Measurements from ENCODE around the gene GAGE13. TPM values are rescaled to one million over a fixed set of nuclear protein-coding genes. Genes with fewer than 3 reads are reported as not detected.

The GAGE13 gene
- total and polyA plus RNA-seq, 2 of the 8 experiments (the other 6 are each of a cell fraction or from before 2014, with no cell fraction given), result not detected

- Histone ChIP-seq H3K79me1 (ENCODE audit: low read depth, low read length) (no peaks in the 10 kb centered on the region), H3K9ac (replicated peaks in 1 of 4; ENCODE audit: extremely low read depth in 1 of 4, low read depth in 3 of 4, low read length in 3 of 4) (no peak overlapping the region), H3K36me3 (ENCODE audit: control insufficient read depth in 2 of 4, insufficient read depth in 4 of 4, low read length in 3 of 4) (no peaks in the 10 kb centered on the region), H2BK5ac (ENCODE audit: low read depth, low read length) (no peak overlapping the region), H4K91ac (replicated peaks; ENCODE audit: insufficient read length, low read length) (no peak overlapping the region), H3K14ac (ENCODE audit: insufficient read length) (no peak overlapping the region), H4K8ac (ENCODE audit: extremely low read depth, insufficient read depth, low read length) (no peak overlapping the region), H2AK5ac (ENCODE audit: low read depth, low read length) (no peak overlapping the region), H4K20me1 (replicated peaks in 1 of 2; ENCODE audit: control insufficient read depth in 1 of 2, insufficient read depth in 2 of 2, low read length in 2 of 2) (no peaks in the 10 kb centered on the region), H2BK120ac (replicated peaks; ENCODE audit: low read depth, low read length) (no peak overlapping the region), H3K4me3 (ENCODE audit: extremely low read depth in 1 of 4, insufficient read depth in 2 of 4, low read depth in 3 of 4, low read length in 4 of 4) (no peak overlapping the region), H3K56ac (replicated peaks; ENCODE audit: insufficient read length, low read depth, low read length) (no peak overlapping the region), H2BK20ac (ENCODE audit: low read length) (no peak overlapping the region), H3K23ac (ENCODE audit: insufficient read length) (no peak overlapping the region), H3K27ac (ENCODE audit: low read depth, low read length) (no peak overlapping the region), H3K23me2 (ENCODE audit: low read depth, low read length) (no peaks in the 10 kb centered on the region), H2BK12ac (ENCODE audit: low read depth, low read length) (no peak overlapping the region), H2BK15ac (ENCODE audit: low read length) (no peak overlapping the region), H2AFZ (ENCODE audit: low read length) (no peak overlapping the region), H3K4me2 (ENCODE audit: insufficient read depth in 1 of 2, low read depth in 2 of 2, low read length in 2 of 2) (no peak overlapping the region), H3K9me3 (ENCODE audit: insufficient read depth in 2 of 2, low read depth in 1 of 2, low read length in 1 of 2) (no peaks in the 10 kb centered on the region), H4K5ac (ENCODE audit: insufficient read length, low read depth, low read length) (no peak overlapping the region), H3K4me1 (replicated peaks in 1 of 4; ENCODE audit: control insufficient read depth in 3 of 4, insufficient read depth in 4 of 4, low read length in 3 of 4) (no peaks in the 10 kb centered on the region; a peak in 1 of 7 replicates), H3K18ac (ENCODE audit: extremely low read depth, low read length) (no peak overlapping the region), H3K4ac (replicated peaks; ENCODE audit: insufficient read length, low read depth, low read length) (no peak overlapping the region), H3K79me2 (ENCODE audit: control insufficient read depth in 1 of 2, insufficient read depth in 2 of 2, low read length in 2 of 2) (no peaks in the 10 kb centered on the region), H3K27me3 (replicated peaks in 1 of 4; ENCODE audit: control insufficient read depth in 3 of 4, extremely low read depth in 1 of 4, insufficient read depth in 3 of 4, low read length in 3 of 4) (no peaks in the 10 kb centered on the region)
- CTCF ChIA-PET (ENCODE audit: partially characterized antibody), result interaction anchor here (0.7 kb wide), 1 partner anchor 60 kb away, joined by 3 read pairs; no protein-coding TSS in a partner anchor
- FAIRE-seq (no peak), DNase-seq (ENCODE audit: low read depth in 1 of 2, low spot score in 2 of 2) (no peak)
- 80% methylated on average over 1 of the region's 1 CpG; no CpG with 5 or more reads in 1 of the 2 experiments for WGBS, 2 experiments (ENCODE audit: extremely low coverage in 1 of 2, insufficient coverage in 1 of 2, insufficient read length in 1 of 2, insufficient replicate concordance in 2 of 2, low coverage in 1 of 2, low lambda C conversion rate in 2 of 2, missing lambda C conversion rate in 1 of 2)
- POLR2A ChIA-PET (ENCODE audit: partially characterized antibody), result interaction anchor here (2.0 to 2.1 kb wide), 2 partner anchors 12 to 18 kb away, joined by 7 to 8 read pairs; partner anchors contain the start of gene PPP1R3F
- TF ChIP-seq HDAC2 (IDR thresholded peaks at IDR 0.05; ENCODE audit: borderline replicate concordance in 1 of 2, low read depth in 2 of 2, low read length in 2 of 2) (no peak), SP4 (IDR thresholded peaks at IDR 0.05; ENCODE audit: low read length) (no peak), NANOG (IDR thresholded peaks at IDR 0.05; ENCODE audit: insufficient read depth, low read depth, low read length, poor library complexity, severe bottlenecking) (no peak), BACH1 (IDR thresholded peaks at IDR 0.05; ENCODE audit: low read length) (no peak), ASH2L (IDR thresholded peaks at IDR 0.05; ENCODE audit: low read length) (no peak), POU5F1 (IDR thresholded peaks at IDR 0.05; ENCODE audit: low read depth, low read length) (no peak), SP2 (IDR thresholded peaks at IDR 0.05; ENCODE audit: low read length) (no peak), ATF2 (IDR thresholded peaks at IDR 0.05; ENCODE audit: low read length) (no peak), CTCF (IDR thresholded peaks at IDR 0.05; ENCODE audit: control extremely low read depth in 1 of 3, insufficient read depth in 1 of 3, low read depth in 1 of 3, low read length in 3 of 3) (no peak), SIX5 (IDR thresholded peaks at IDR 0.05; ENCODE audit: low read depth, low read length) (no peak)
These were observed 43.7 kb upstream of the GAGE13 start for GRCh38 chrX:49287665-49288064.
